ENCODE measurements around the gene LINGO1. TPM values are rescaled to one million over a fixed set of nuclear protein-coding genes. Genes with fewer than 3 reads are reported as not detected.

The LINGO1 gene
- total RNA-seq, 1 donor from 2014 or later: 41.3 TPM

DNA sequence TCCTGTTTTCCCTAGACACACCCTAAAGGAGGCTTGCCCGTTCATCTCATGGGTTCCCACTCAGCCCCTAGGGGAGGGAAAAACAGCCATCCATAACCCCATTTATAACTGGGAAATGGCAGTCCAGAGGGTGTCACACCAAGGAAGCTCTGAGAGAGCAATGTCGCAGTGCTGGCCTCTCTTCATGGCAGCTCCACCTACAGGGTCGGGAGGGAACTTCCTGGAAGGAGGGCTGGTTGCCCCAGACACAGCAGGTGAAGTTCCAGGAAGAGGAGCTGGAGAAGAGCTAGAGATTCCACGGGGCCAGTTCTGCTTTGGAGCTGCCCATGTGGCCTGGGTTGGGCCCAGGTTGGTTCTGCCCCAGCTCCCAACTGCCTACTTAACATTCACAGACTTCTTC lies 22.3 kb upstream of the LINGO1 start:
- DNase-seq (ENCODE audit: low spot score, unreplicated experiment): no peak
- Mint-ChIP-seq H3K27me3 (peaks cover 29% of the 10 kb centered on the region), H3K9me3 (ENCODE audit: low read depth) (peaks cover 2% of the 10 kb centered on the region)

GRCh38 chr15:77653832-77654480 lies 21.2 kb upstream of the LINGO1 start:
- Mint-ChIP-seq H3K36me3 (ENCODE audit: insufficient read depth) (no peaks in the 10 kb centered on the region), H3K4me1 (ENCODE audit: low read depth) (no peaks in the 10 kb centered on the region), H3K27ac (no peak overlapping the region), H3K9me3 (ENCODE audit: low read depth) (peaks cover 2% of the 10 kb centered on the region), H3K4me3 (ENCODE audit: low read depth) (no peak overlapping the region), H3K27me3 (peaks cover 31% of the 10 kb centered on the region)
- TF ChIP-seq CTCF (IDR thresholded peaks at IDR 0.05; ENCODE audit: unreplicated experiment): no peak
- DNase-seq (ENCODE audit: low spot score, unreplicated experiment): no peak

More for the DNA sequence above, 22.3 kb upstream of the LINGO1 start:
- Mint-ChIP-seq H3K4me3 (ENCODE audit: low read depth) (no peak overlapping the region), H3K4me1 (ENCODE audit: low read depth) (no peaks in the 10 kb centered on the region), H3K27ac (no peak overlapping the region), H3K36me3 (ENCODE audit: insufficient read depth) (no peaks in the 10 kb centered on the region)
- peak; percentile 54 for TF ChIP-seq CTCF (IDR thresholded peaks at IDR 0.05; ENCODE audit: unreplicated experiment)

DNA sequence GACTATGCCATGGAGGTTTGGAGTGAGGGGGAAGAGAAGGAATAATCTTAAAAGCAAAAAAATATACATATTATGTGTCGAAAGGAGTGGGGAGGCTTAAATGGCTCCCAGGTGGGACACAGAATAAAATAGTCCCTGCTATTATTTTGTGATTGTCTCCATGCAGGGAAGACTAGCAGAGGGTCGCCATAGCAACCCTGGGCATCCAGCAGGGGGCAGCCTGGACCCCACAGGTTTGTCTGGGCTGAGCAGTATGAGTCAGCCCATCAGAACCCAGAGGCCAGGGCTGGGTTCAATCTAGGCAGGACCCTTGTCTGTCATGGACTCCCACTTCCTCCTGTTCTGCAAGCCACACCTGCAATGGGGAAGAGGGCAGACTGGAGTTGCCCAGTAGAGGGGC lies 17.6 kb upstream of the LINGO1 start:
- no peak for DNase-seq (ENCODE audit: low spot score, unreplicated experiment)
- no peak overlapping the region for H3K4me3 Mint-ChIP-seq (ENCODE audit: low read depth)
- peaks cover 20% of the 10 kb centered on the region for H3K27me3 Mint-ChIP-seq
- no peaks in the 10 kb centered on the region for H3K36me3 Mint-ChIP-seq (ENCODE audit: insufficient read depth)
- peak; percentile 57 for TF ChIP-seq CTCF (IDR thresholded peaks at IDR 0.05; ENCODE audit: unreplicated experiment)
- H3K4me1 Mint-ChIP-seq (ENCODE audit: low read depth): no peaks in the 10 kb centered on the region
- peaks cover 2% of the 10 kb centered on the region for H3K9me3 Mint-ChIP-seq (ENCODE audit: low read depth)
- H3K27ac Mint-ChIP-seq: peak overlapping the region; percentile 47

- no peak for DNase-seq (ENCODE audit: low spot score, unreplicated experiment)
- Mint-ChIP-seq H3K27ac (no peak overlapping the region), H3K27me3 (peaks cover 18% of the 10 kb centered on the region), H3K4me1 (ENCODE audit: low read depth) (no peaks in the 10 kb centered on the region), H3K4me3 (ENCODE audit: low read depth) (no peak overlapping the region), H3K36me3 (ENCODE audit: insufficient read depth) (no peaks in the 10 kb centered on the region), H3K9me3 (ENCODE audit: low read depth) (peaks cover 2% of the 10 kb centered on the region)
- TF ChIP-seq CTCF (IDR thresholded peaks at IDR 0.05; ENCODE audit: unreplicated experiment): no peak
These were observed 16.9 kb upstream of the LINGO1 start for GRCh38 chr15:77649610-77650009.

DNA sequence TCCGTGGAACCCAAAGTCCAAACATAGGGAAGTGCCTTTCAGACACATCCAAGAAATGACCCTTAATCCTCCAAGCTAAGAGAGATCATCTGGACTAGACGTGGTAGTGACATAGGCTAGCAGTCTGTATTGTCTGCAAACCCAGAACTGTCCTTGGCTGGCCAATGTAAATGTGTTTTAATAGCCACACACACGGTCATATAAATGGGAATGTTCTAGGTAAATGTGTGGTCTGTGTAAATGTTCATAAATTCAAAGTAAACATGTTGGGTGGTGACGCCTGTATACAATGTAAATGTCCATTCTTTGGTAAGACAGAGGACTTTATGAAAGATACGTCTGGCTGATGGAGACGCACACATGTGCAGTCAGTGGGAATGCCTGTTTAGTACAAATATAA lies 16.3 kb upstream of the LINGO1 start:
- TF ChIP-seq CTCF (IDR thresholded peaks at IDR 0.05; ENCODE audit: unreplicated experiment): no peak
- H3K4me3 Mint-ChIP-seq (ENCODE audit: low read depth): no peak overlapping the region
- no peak for DNase-seq (ENCODE audit: low spot score, unreplicated experiment)
- peaks cover 1% of the 10 kb centered on the region for H3K9me3 Mint-ChIP-seq (ENCODE audit: low read depth)
- H3K27me3 Mint-ChIP-seq: peaks cover 20% of the 10 kb centered on the region
- H3K27ac Mint-ChIP-seq: no peak overlapping the region
- no peaks in the 10 kb centered on the region for H3K36me3 Mint-ChIP-seq (ENCODE audit: insufficient read depth)
- no peaks in the 10 kb centered on the region for H3K4me1 Mint-ChIP-seq (ENCODE audit: low read depth)

Data from progenitor cell of endocrine pancreas (in vitro differentiated cells).